Medulla oblongata (tissue), 1 donor: ENCODE data around the gene TPRG1L.
A peak's percentile ranks its signal among the peaks of the same experiment; 100 is the strongest.

Experiments
- DNase-seq: peaks from one replicate; pipeline ENCODE4 v3.0.0-alpha.2; 2015; ENCODE audit errors: extremely low spot score

TPRG1L gene

GRCh38 chr1:3593745-3594144, 31.1 kb upstream of the TPRG1L start:
- DNase-seq = no peak

GRCh38 chr1:3594706-3595377, 30.0 kb upstream of the TPRG1L start:
- DNase-seq = peak; percentile 73

- no peak for DNase-seq
These were observed 28.9 kb upstream of the TPRG1L start for GRCh38 chr1:3595949-3596348.

- DNase-seq = no peak
These were observed 27.9 kb upstream of the TPRG1L start for GRCh38 chr1:3596663-3597598.

- DNase-seq = no peak
These were observed 27.2 kb upstream of the TPRG1L start for GRCh38 chr1:3597599-3597964.

GRCh38 chr1:3598051-3598491, 26.7 kb upstream of the TPRG1L start:
- DNase-seq = no peak

- DNase-seq = no peak
These were observed 26.1 kb upstream of the TPRG1L start for GRCh38 chr1:3598522-3599285.

- DNase-seq = peak; percentile 32
These were observed 25.5 kb upstream of the TPRG1L start for GRCh38 chr1:3599286-3599811.

- no peak for DNase-seq
These were observed 25.0 kb upstream of the TPRG1L start for GRCh38 chr1:3599816-3600215.

- DNase-seq = no peak
These were observed 24.5 kb upstream of the TPRG1L start for GRCh38 chr1:3600354-3600753.

- no peak for DNase-seq
These were observed 23.1 kb upstream of the TPRG1L start for GRCh38 chr1:3601743-3602142.

GRCh38 chr1:3602375-3602774, 22.4 kb upstream of the TPRG1L start:
- DNase-seq = no peak

- no peak for DNase-seq
These were observed 21.7 kb upstream of the TPRG1L start for GRCh38 chr1:3603156-3603555.

GRCh38 chr1:3603571-3604467, 21.0 kb upstream of the TPRG1L start:
- no peak for DNase-seq

- no peak for DNase-seq
These were observed 20.3 kb upstream of the TPRG1L start for GRCh38 chr1:3604468-3604974.

- DNase-seq = no peak
These were observed 19.6 kb upstream of the TPRG1L start for GRCh38 chr1:3604997-3605823.

- DNase-seq = no peak
These were observed 17.8 kb upstream of the TPRG1L start for GRCh38 chr1:3606779-3607702.

GRCh38 chr1:3607703-3608065, 17.1 kb upstream of the TPRG1L start:
- DNase-seq = no peak

GRCh38 chr1:3608154-3608553, 16.7 kb upstream of the TPRG1L start:
- DNase-seq = no peak
